Esophagus muscularis mucosa (tissue), 4 donors: ENCODE results near the gene SLC4A11. TPM values are rescaled to one million over a fixed set of nuclear protein-coding genes. Genes with fewer than 3 reads are reported as not detected.

Experiments
- DNase-seq: peaks from one replicate; pipeline ENCODE4 v3.0.0-alpha.2; 2017; ENCODE audit errors: extremely low spot score
- H3K27ac ChIP-seq, 4 donors: fragments of 200-600 bp; sonication (generic); replicated peaks in 1 of 4; 1 replicate in 3 of 4; 2 replicates in 1 of 4; pipeline ENCODE4 v1.5.1; 2016 to 2019; ENCODE audit warnings: mild to moderate bottlenecking in 1 of 4
- H3K27me3 ChIP-seq, 4 donors: fragments of 200-600 bp; sonication (generic); one replicate each; pipeline versions ENCODE4 v1.5.1 to v1.6.0; 2016 to 2019
- H3K36me3 ChIP-seq, 4 donors: fragments of 200-600 bp; sonication (generic); one replicate each; pipeline ENCODE4 v1.5.1; 2016 to 2019
- H3K4me1 ChIP-seq, 4 donors: fragments of 200-600 bp; sonication (generic); one replicate each; pipeline ENCODE4 v1.5.1; 2016 to 2019
- H3K4me3 ChIP-seq, 4 donors: fragments of 200-600 bp; sonication (generic); 1 replicate in 2 of 4; 2 replicates in 2 of 4; pipeline ENCODE4 v1.5.1; 2016 to 2019; ENCODE audit warnings: mild to moderate bottlenecking in 4 of 4, moderate library complexity in 1 of 4
- H3K9me3 ChIP-seq, 4 donors: fragments of 200-600 bp; sonication (generic); 1 replicate in 3 of 4; 2 replicates in 1 of 4; pipeline ENCODE4 v1.5.1; 2016 to 2019
- CTCF ChIP-seq, 3 experiments: fragments of 200-600 bp in 2 of 3; fragments of 450-650 bp in 1 of 3; sonication (generic) in 2 of 3; IDR thresholded peaks; one replicate each; pipeline ENCODE4 v1.5.1; 2017 to 2019; ENCODE audit warnings: antibody characterized with exemption in 3 of 3, mild to moderate bottlenecking in 2 of 3, moderate library complexity in 1 of 3
- EP300 ChIP-seq: sonication (generic); formaldehyde crosslinking; IDR thresholded peaks from one replicate; pipeline ENCODE4 v1.6.1; 2017; ENCODE audit warnings: antibody characterized with exemption
- POLR2A ChIP-seq: fragments of 450-650 bp; IDR thresholded peaks from one replicate; pipeline ENCODE4 v1.6.1; 2017; ENCODE audit warnings: antibody characterized with exemption, moderate library complexity, mild to moderate bottlenecking, low read depth
- POLR2AphosphoS5 ChIP-seq, 2 donors: sonication (generic); formaldehyde crosslinking; IDR thresholded peaks; one replicate each; pipeline ENCODE4 v1.6.1; 2017; ENCODE audit warnings: antibody characterized with exemption in 2 of 2
- WGBS: methylation state at CpG from one replicate; pipeline ENCODE4 v1.1.5; 2018; 5-methylcytosine and 5-hydroxymethylcytosine counted together
- intact Hi-C: fragments of 100-400 bp; cut with DNase I; formaldehyde crosslinking; loops from one replicate; pipeline ENCODE4 v1.15.1; 2023
- total RNA-seq, 4 donors: library from RNA; depleted of rRNA; stranded (reverse); fragments of >200 nt; gene quantifications; one replicate each; pipeline versions ENCODE4 v1.1.0 to v1.2.1, GENCODE V29; 2016

Gene SLC4A11
- total RNA-seq, 4 donors from 2014 or later: 0.11 to 0.32 TPM; not detected in 2

DNA sequence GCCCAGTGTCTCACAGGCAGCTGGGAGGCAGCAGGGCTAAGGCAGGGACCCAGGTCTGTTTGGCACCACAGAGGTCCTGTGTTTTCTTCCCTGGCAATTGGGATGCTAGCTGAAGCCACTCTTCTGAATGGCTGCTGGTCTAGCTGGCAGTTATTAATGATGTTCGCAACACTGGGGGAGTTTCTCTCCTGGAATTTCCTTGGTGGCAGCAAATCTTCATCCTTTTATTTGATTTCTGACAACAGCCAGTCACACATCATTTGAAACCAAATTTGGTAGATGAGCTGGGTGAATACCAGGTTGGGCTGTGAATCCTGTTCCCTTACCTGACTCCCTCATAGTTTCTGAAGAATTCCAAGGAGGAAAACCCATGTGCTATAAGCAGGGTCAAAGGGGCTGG lies 40.8 kb upstream of the SLC4A11 start:
- DNase-seq: no peak
- no peaks in the 10 kb centered on the region for H3K9me3 ChIP-seq
- H3K4me3 ChIP-seq: no peak overlapping the region
- 100% methylated on average over 1 of the region's 1 CpG for WGBS
- peaks cover 0 to 3% (median 0%) of the 10 kb centered on the region in 4 donors for H3K4me1 ChIP-seq
- intact Hi-C loops: no loop called here
- peaks cover 43 to 97% (median 88%) of the 10 kb centered on the region in 4 donors for H3K36me3 ChIP-seq
- no peak overlapping the region for H3K27ac ChIP-seq
- TF ChIP-seq EP300: no peak
- TF ChIP-seq CTCF (IDR thresholded peaks at IDR 0.05): no peak
- no peak for TF ChIP-seq POLR2AphosphoS5 (IDR thresholded peaks at IDR 0.05)
- TF ChIP-seq POLR2A: no peak
- H3K27me3 ChIP-seq: no peaks in the 10 kb centered on the region

DNA sequence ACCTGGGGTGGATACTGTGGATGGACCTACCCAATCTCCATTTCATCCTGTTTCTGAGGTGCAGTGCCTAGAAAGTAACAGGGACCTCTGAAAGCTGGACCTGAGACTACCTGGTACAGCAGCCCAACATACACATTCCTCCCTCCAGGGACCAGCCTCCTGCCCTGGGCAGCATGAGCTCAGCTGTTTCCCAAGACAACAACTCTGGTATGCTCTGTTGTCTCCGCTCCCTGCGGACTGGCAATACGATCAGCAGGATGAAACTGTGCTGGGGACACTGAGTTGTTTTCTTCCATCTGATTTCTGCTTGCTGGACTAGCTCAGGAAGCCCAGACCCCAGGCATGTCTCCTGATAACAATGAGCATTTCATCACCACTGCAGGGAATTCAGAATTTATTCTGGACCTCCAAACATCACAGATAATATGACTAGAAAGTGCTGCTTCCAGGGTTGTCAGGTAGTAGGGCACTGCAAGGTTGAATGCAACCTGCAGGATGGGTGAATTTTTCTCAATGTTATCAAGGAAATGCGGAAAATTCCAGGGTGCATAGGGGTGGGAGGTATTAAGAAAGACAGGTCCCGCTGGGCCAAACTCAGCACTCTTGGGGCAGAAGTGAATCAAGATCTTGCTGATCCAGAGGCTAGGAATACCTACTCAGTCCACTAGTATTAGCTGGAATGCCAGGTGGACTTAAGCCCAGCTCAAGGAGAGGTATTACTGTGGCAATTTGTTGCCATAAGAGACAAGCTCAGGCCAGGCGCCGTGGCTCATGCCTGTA lies 38.9 kb upstream of the SLC4A11 start:
- DNase-seq: no peak
- WGBS: 83% methylated on average over 6 of the region's 7 CpGs
- no peaks in the 10 kb centered on the region for H3K27me3 ChIP-seq
- H3K27ac ChIP-seq: no peak overlapping the region
- H3K36me3 ChIP-seq: peaks cover 43 to 100% (median 94%) of the 10 kb centered on the region in 4 donors
- intact Hi-C loops: no loop called here
- no peak overlapping the region for H3K4me3 ChIP-seq
- TF ChIP-seq POLR2AphosphoS5 (IDR thresholded peaks at IDR 0.05) (no peak), CTCF (IDR thresholded peaks at IDR 0.05) (no peak), EP300 (no peak), POLR2A (no peak)
- H3K9me3 ChIP-seq: no peaks in the 10 kb centered on the region
- peaks cover 0 to 3% (median 0%) of the 10 kb centered on the region in 4 donors for H3K4me1 ChIP-seq

- intact Hi-C loops: no loop called here
- Histone ChIP-seq H3K27ac (no peak overlapping the region), H3K4me1 (peaks cover 0 to 3% (median 0%) of the 10 kb centered on the region in 4 donors), H3K4me3 (no peak overlapping the region), H3K36me3 (peaks cover 44 to 99% (median 94%) of the 10 kb centered on the region in 4 donors), H3K9me3 (no peaks in the 10 kb centered on the region), H3K27me3 (no peaks in the 10 kb centered on the region)
- TF ChIP-seq CTCF (IDR thresholded peaks at IDR 0.05) (no peak), POLR2A (no peak), EP300 (no peak), POLR2AphosphoS5 (IDR thresholded peaks at IDR 0.05) (no peak)
- 56% methylated on average over 1 of the region's 1 CpG for WGBS
- DNase-seq: no peak
Measured at GRCh38 chr20:3276680-3277015, 37.7 kb upstream of the SLC4A11 start.

GRCh38 chr20:3275966-3276679 lies 37.1 kb upstream of the SLC4A11 start:
- H3K27ac ChIP-seq: no peak overlapping the region
- no peaks in the 10 kb centered on the region for H3K9me3 ChIP-seq
- whole genome bisulfite sequencing: 82% methylated on average over 2 of the region's 2 CpGs
- peaks cover 44 to 99% (median 91%) of the 10 kb centered on the region in 4 donors for H3K36me3 ChIP-seq
- no peak for DNase-seq
- H3K4me3 ChIP-seq: no peak overlapping the region
- no peaks in the 10 kb centered on the region for H3K27me3 ChIP-seq
- H3K4me1 ChIP-seq: peaks cover 0 to 3% (median 0%) of the 10 kb centered on the region in 4 donors
- intact Hi-C loops: no loop called here
- no peak for TF ChIP-seq POLR2A
- no peak for TF ChIP-seq CTCF (IDR thresholded peaks at IDR 0.05)
- TF ChIP-seq EP300: no peak
- TF ChIP-seq POLR2AphosphoS5 (IDR thresholded peaks at IDR 0.05): no peak
